Stromal cell of bone marrow (primary cell): ENCODE results near the gene ZBTB18.
"Not testable (repeated sequence)": the region's sequence is repeated elsewhere in the genome, so short reads cannot be mapped to it uniquely, and the experiment has no call there.

ENCODE experiments used
- DNase-seq: peaks from one replicate; pipeline ENCODE4 v3.0.0-alpha.2; 2012; ENCODE audit warnings: low read depth

The ZBTB18 gene

GRCh38 chr1:244042293-244042692 lies 8.8 kb upstream of the ZBTB18 start:
- DNase-seq, result no peak

- no peak for DNase-seq
Measured at GRCh38 chr1:244044423-244044822, 6.7 kb upstream of the ZBTB18 start.

GRCh38 chr1:244046254-244046653 lies 4.8 kb upstream of the ZBTB18 start:
- not testable (repeated sequence) for DNase-seq

GRCh38 chr1:244046907-244047611 lies 4.0 kb upstream of the ZBTB18 start:
- no peak for DNase-seq

- no peak for DNase-seq
Measured at GRCh38 chr1:244047621-244048255, 3.3 kb upstream of the ZBTB18 start.

GRCh38 chr1:244048256-244049161 lies 2.6 kb upstream of the ZBTB18 start:
- peak; percentile 98 for DNase-seq

- DNase-seq, result no peak
Measured at GRCh38 chr1:244049162-244050013, 1.7 kb upstream of the ZBTB18 start.

- no peak for DNase-seq
Measured at GRCh38 chr1:244050014-244050834, 859 bp upstream of the ZBTB18 start.

- DNase-seq, result no peak
Measured at GRCh38 chr1:244052016-244052727, 1.1 kb downstream of the ZBTB18 start.

GRCh38 chr1:244052728-244053312 lies 1.7 kb downstream of the ZBTB18 start:
- no peak for DNase-seq

- DNase-seq, result no peak
Measured at GRCh38 chr1:244053831-244054230, 2.7 kb downstream of the ZBTB18 start.

GRCh38 chr1:244054247-244054923 lies 3.3 kb downstream of the ZBTB18 start:
- no peak for DNase-seq

- DNase-seq, result no peak
Measured at GRCh38 chr1:244054924-244055263, 3.8 kb downstream of the ZBTB18 start.

GRCh38 chr1:244056577-244056976 lies 5.5 kb downstream of the ZBTB18 start:
- no peak for DNase-seq

- DNase-seq, result no peak
Measured at GRCh38 chr1:244057474-244058385, 6.6 kb downstream of the ZBTB18 start.

- no peak for DNase-seq
Measured at GRCh38 chr1:244060117-244060516, 9.0 kb downstream of the ZBTB18 start.

- no peak for DNase-seq
Measured at GRCh38 chr1:244060686-244061085, 9.6 kb downstream of the ZBTB18 start.

- no peak for DNase-seq
Measured at GRCh38 chr1:244062156-244062725, 11.2 kb downstream of the ZBTB18 start.
